NK-92 (cell line): ENCODE measurements around the gene DAPK2.
"Not testable (repeated sequence)": the region's sequence is repeated elsewhere in the genome, so short reads cannot be mapped to it uniquely, and the experiment has no call there.

Experiments used
- DNase-seq: peaks from one replicate; lab custom pipeline; 2025; ENCODE audit not compliant: unreplicated experiment; lab: John Stamatoyannopoulos, UW

The DAPK2 gene

GRCh38 chr15:63915873-63916771, 130.2 kb downstream of the DAPK2 start:
- no peak for DNase-seq

- DNase-seq, result no peak
These were observed 130.9 kb downstream of the DAPK2 start for GRCh38 chr15:63915209-63915872.

DNA sequence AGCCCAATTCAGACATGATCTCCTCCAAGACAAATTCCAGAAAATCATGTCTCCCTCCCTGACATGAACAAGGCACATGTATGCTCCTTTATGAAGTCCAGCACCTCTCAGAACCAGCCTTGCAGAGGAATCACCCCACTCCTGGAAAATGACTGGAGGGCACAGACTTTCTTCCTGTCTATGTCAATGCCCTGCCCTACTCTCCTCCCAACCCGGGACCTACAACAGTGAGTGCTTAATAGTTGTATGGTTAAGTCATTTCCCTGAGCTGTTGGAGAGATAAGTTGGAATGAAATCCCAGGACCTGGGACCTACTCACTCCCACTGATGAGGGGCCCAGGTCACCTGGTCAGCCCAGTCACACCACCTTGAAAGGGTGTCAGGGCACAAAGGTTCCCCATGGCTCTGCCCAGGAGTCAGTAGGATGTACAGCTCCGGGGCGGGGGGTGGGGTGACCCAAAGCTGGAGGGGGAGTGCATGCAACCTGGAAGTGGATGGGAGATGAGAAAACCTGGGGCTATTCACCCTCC, 132.4 kb downstream of the DAPK2 start:
- no peak for DNase-seq

GRCh38 chr15:63913336-63913735, 132.9 kb downstream of the DAPK2 start:
- no peak for DNase-seq

DNA sequence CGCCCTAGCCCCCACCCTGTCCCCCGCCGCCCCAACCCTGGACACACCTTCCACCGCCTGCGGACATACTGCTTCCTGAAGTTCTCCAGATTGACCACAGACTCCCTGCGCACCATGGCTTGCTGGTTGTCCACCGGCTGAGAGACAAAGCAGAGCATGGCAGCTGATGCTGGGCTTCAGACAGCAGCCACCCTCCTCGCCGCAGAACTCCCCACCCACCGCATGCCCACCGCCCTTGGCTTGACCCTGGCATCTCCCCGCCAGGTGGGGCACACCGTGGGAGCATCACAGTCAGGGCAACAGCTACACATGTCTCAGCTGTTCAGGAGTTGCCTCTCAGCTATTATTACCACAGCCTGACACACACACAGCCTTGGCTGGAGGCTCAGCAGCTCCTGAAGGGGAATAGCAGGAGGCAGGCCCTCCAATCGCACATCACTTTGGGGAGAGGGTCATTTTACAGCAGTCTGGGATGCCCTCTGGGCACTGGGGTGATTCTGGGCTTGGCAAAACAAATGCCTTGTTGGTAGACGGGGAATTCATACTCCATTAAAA, 134.1 kb downstream of the DAPK2 start:
- DNase-seq, result no peak

DNA sequence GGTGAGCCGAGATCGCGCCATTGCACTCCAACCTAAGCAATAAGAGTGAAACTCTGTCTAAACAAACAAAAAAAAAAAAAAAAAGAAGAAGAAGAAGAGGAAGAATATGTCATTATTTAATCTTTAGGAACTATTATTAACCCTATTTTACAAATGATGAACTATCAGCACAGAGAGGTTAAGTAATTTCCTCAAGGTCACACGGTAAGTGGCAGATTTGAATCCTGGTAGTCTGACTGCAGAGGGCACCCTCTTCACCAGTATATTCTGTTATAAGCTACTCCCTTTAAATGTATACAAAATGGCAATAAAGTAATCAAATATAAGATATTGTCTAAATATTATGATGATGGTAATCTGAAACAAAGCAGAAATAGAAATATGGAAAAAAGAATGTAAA, 135.1 kb downstream of the DAPK2 start:
- DNase-seq, result no peak

- DNase-seq, result no peak
These were observed 136.4 kb downstream of the DAPK2 start for GRCh38 chr15:63909819-63910437.

DNA sequence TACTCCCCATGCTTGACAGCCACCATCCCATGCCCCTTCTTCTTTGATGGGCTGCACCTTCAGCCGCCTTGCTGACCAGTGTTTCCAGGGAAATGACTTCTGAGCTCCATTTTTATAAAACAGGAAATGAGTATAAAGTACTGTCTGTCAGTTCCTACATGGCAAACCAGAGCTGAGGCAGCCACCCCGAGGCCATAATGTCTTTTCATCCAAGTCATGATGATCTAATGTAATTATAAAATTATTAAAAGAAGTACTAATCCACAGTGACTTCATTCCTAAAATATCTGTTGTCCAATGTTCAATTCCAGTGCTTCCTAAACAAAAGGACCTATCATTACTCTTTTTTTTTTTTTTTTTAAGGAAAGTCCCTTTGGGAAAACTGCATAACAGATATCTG, 137.3 kb downstream of the DAPK2 start:
- no peak for DNase-seq

- no peak for DNase-seq
These were observed 138.0 kb downstream of the DAPK2 start for GRCh38 chr15:63908281-63908680.

- no peak for DNase-seq
These were observed 138.8 kb downstream of the DAPK2 start for GRCh38 chr15:63907521-63907920.

GRCh38 chr15:63906266-63906584, 140.1 kb downstream of the DAPK2 start:
- no peak for DNase-seq

GRCh38 chr15:63905558-63906265, 140.6 kb downstream of the DAPK2 start:
- no peak for DNase-seq

DNA sequence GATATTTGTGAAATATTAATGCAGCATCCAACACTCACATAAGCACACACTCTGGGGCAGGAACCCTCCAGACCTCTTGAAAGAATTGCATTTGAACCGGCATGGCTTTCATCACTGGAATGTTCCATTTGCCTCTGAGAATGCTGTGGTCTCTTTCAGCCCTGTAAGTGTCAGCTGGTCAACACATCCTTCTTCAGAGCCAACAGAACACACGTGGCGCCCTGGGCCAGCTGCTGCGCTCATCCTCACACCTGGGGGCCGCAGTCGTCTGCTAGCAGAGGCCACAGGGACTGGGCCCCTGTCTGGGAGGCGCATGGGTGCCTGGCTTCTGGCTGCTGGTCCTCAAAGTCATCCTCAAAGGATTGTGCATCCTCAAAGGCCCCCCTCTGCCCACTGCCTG, 141.2 kb downstream of the DAPK2 start:
- no peak for DNase-seq

DNA sequence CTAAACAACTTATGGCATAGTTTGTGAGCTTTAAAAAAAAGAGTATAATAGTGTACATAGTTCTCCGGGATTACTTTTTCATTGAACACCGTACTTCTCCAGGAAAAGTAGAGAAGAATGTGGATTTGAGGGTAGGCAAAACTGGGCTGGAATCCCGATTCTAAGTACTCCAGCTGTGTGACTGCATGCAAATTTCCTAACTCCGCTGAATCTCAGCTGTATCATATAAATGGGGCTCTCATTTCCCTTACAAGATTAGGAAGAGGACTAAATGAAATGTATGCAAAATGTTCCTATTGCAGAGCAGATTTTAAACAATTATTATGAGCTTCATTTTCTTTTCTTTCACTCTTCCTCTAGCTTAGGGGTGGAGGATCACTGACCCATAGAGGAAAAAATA, 142.2 kb downstream of the DAPK2 start:
- DNase-seq, result no peak

- no peak for DNase-seq
These were observed 143.6 kb downstream of the DAPK2 start for GRCh38 chr15:63902671-63903035.

GRCh38 chr15:63901912-63902670, 144.2 kb downstream of the DAPK2 start:
- DNase-seq, result no peak

DNA sequence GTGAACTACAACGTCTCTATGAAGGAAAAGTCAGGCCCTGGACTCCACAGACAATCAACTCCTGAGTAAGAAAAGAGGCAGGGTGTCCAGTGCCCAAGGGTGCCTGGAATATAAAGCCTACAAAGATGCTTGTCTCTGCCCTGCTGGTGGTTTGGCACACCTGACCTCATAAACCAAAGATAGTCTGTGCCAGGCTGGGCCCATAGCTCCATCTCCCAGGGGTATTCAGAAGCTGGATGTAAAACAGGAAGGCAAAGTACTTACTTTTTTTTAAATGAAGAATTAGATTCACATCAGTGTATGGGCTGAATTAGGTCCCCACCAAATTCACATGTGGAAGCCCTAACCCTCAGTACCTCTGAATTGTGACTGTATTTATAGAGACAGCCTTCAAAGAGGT, 146.0 kb downstream of the DAPK2 start:
- DNase-seq, result no peak

DNA sequence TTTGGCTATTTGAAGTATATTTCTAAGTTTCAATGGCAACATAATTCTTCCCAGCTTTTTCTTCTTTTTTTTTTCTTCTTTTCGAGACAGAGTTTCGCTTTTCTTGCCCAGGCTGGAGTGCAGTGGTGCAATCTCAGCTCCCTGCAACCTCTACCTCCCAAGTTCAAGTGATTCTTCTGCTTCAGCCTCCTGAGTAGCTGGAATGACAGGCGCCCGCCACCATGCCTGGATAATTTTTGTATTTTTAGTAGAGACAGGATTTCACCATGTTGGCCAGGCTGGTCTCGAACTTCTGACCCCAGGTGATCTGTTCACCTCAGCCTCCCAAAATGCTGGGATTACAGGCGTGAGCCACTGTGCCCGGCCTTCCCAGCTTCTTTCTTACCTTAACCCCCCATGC, 146.7 kb downstream of the DAPK2 start:
- DNase-seq, result not testable (repeated sequence)

GRCh38 chr15:63899193-63899592, 147.1 kb downstream of the DAPK2 start:
- no peak for DNase-seq
